HG03342 (cell line): ENCODE results near the gene MARS1.
A peak's percentile ranks its signal among the peaks of the same experiment; 100 is the strongest.

Experiments used
- ATAC-seq: cut with Tn5 transposase; IDR thresholded peaks from one replicate; pipeline ENCODE4 v1.9.1; 2021; ENCODE audit warnings: mild to moderate bottlenecking, moderate library complexity; ENCODE audit not compliant: unreplicated experiment

MARS1 gene

DNA sequence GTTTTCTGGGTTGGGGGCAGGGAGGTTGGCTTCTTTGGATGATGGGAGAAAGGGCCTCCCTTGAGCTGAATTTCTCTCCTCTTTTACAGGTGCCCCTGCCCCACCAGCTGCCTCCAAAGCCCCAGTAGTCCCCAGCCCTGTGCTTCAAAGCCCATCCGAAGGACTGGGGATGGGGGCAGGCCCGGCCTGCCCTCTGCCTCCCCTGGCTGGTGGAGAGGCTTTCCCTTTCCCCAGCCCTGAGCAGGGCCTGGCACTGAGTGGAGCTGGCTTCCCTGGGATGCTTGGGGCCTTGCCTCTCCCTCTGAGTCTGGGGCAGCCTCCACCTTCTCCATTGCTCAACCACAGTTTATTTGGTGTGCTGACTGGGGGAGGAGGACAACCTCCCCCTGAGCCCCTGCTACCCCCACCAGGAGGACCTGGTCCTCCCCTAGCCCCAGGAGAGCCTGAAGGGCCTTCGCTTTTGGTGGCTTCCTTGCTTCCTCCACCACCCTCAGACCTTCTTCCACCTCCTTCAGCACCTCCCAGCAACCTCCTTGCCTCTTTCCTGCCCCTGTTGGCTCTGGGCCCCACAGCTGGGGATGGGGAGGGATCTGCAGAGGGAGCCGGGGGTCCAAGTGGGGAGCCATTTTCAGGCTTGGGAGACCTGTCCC is 38.7 kb downstream of the MARS1 start:
- no peak for ATAC-seq

DNA sequence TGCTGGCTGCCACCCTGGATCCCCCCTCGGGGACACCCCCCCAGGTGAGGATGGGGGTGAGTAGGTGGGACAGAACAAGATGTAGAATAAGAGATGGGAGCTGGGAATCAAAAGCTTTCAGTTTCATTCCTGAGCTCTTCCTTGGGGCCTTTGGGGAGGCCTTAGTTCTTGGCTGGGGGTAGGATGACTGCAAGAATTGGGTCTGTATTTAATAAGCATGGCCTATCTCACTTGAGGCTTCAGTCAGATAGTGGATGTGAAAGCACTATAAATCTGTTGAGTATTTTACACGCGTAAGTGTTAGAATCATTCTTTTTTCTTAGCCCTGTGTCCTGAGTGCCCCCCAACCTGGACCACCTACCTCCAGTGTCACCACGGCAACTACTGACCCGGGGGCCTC is 39.3 kb downstream of the MARS1 start:
- ATAC-seq = no peak

DNA sequence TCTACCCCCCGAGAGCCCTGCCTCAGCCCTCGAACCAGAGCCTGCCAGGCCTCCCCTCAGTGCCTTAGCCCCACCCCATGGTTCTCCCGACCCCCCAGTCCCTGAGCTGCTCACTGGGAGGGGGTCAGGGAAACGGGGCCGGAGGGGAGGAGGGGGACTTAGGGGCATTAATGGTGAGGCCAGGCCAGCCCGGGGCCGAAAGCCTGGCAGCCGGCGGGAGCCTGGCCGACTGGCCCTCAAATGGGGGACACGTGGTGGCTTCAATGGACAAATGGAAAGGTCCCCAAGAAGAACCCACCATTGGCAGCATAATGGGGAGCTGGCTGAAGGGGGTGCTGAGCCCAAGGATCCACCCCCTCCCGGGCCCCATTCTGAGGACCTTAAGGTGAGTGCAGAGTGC is 40.3 kb downstream of the MARS1 start:
- no peak for ATAC-seq

DNA sequence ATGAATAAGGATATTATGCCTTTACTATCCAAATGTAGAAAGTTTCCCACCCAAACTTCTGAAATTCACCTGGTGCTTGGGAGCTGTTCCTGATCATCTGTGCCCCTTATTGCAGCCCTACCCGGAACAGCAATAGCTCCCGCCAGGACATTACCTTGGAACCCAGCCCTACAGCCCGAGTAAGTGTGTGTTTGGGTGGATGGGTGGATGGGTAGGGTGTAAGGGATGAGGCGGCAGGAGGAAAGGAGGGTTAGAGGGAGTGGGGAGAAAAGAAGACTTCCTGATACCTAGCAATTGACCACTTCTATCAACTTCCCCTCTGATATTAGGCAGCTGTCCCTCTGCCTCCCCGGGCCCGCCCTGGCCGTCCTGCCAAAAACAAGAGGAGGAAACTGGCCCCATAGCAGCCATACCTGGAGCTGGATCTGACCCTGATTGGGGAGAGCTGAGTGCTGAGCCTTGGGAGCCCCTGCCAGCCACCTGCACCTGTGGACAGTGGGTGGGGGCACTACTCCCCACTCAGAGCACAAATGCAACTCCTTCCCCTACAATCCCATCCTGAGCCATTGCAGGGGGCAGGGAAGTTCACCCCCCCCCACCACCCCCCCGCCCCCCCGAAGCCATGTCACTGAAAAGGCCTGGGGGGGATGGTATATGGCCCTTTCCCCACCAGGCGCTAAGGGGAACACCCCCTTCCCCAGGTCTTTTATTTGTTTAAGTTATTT is 41.1 kb downstream of the MARS1 start:
- no peak for ATAC-seq

DNA sequence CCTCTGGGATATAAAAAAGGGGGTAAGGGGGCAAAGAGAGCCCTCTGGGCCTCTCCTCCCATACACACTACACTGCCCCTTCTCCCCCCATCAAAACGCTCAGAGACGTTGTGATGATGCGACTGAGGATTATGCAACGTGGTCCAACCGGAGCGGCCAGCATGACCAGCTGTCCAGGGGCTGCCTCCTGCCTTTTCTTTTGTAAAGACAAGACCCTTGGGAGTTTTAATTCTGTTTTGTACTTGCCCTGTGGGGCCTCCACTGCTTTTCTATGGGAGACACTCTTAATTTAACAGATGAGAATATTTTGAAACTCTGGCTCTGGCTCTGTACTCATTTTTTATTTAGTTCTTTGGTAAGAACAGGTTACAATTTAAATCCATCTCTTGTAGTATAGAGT is 42.0 kb downstream of the MARS1 start:
- ATAC-seq = no peak

DNA sequence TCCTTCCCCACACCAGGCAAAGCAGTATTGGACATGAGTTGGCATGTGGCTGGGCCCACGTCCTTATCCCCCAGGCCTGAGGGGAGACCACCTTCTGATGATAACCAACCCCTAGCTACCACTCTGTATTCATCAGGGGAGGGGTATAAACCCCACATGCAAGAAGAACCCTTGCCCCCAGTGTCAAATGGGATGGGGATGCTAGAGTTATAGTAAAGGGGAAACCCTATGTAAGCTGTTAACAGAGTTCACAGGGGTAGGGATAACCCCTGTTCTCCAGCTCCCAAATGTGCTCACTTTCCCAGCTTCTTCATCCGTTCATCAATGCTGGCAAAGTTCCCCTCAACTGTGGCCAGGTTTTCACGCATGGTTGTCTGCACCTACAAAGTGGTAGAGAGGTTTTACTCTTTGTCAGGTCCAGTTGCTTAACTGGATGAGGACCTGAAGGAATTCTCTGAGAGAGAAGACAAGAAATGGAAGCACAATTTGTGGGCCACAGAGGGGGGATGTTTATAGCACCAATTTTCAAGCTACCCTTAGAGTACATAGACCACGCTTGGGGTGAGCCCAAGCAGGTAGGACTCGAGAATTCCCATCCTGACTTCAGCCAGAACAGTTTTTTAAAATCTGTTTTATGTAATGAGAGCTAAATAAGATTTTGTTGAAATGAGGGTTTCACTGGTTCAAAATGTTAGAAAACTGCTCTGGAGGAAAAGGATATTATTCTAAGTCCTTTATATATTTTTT is 42.7 kb downstream of the MARS1 start:
- no peak for ATAC-seq

DNA sequence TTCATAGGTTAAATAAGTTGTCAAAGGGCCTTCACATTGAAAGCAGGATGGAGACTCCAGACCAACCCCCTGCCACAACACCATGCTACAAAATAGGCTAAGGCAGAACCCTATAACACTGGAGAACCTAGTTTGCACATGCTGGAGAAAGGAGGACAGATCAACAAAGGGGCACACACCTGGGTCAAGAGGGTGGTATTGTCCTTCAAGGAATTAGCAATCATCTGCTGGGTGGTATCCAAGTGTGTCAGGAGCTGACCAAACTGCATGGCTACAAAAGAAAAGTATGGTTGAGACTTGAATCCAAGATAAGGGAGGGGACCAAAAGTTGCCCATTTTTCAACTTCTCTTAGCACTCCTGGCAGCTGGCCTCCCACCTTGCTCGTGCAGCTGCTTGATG is 44.0 kb downstream of the MARS1 start:
- no peak for ATAC-seq

DNA sequence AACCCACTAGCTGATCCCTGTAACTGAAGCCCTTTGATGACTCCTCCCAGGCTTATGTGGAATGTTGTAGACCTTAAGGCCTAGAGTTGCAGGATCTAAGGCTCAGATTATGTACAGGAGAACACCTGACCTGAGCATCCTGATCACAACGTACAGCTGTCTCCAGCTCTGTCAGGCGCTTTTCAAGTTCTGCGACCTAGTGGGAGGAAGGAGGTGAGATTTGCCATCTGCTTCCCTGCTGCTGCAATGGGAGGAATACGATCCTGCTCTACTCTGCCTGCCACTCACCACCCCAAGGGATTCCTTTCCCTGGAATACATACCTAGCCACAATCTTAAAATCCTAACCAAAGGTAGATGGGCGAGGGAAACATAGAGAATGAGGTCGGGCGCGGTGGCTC is 45.2 kb downstream of the MARS1 start:
- no peak for ATAC-seq

DNA sequence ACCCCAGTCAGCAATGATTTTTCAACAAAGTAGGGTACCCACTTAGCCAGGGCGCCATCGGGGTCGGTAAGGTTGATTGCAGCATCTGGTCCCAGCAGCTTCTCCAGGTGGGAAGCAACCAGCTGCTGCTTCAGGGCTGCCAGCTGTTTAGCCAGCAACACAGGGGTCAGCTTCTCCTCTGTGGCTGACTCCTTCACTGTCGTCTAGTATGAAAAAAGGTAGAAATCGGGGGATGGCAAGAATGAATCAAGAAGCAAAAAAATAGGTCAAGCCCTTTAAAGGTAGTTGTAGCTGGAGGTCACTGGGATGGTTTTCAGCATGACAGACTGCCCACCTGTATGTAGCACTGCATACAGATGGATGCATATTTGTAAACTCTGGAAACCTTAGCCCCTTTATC is 46.4 kb downstream of the MARS1 start:
- no peak for ATAC-seq

DNA sequence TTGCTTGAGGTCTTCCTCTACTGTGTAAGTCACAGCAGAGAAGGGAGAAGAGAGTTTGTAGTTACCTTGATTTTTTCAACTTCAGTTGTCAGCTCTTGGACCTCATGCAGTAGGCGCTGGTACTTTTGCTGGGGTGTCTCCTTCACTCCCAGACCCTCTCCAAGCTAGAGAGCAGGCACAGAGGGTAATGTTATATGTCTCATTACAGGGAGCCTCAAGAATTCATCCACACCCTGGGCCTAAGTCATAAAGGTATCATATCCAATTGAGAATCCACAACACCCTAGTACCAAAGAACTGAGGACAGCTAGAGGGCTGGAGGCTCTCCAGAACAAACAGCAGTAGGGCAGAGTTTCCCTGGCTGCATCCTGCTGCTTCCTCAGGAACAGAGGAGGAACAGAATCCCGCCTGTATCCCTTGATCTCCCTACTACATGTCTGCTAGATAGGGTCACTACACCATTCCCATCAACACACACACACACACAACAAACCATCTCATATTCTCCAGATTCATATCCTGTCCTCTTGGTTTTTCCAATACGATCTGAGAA is 47.2 kb downstream of the MARS1 start:
- no peak for ATAC-seq

DNA sequence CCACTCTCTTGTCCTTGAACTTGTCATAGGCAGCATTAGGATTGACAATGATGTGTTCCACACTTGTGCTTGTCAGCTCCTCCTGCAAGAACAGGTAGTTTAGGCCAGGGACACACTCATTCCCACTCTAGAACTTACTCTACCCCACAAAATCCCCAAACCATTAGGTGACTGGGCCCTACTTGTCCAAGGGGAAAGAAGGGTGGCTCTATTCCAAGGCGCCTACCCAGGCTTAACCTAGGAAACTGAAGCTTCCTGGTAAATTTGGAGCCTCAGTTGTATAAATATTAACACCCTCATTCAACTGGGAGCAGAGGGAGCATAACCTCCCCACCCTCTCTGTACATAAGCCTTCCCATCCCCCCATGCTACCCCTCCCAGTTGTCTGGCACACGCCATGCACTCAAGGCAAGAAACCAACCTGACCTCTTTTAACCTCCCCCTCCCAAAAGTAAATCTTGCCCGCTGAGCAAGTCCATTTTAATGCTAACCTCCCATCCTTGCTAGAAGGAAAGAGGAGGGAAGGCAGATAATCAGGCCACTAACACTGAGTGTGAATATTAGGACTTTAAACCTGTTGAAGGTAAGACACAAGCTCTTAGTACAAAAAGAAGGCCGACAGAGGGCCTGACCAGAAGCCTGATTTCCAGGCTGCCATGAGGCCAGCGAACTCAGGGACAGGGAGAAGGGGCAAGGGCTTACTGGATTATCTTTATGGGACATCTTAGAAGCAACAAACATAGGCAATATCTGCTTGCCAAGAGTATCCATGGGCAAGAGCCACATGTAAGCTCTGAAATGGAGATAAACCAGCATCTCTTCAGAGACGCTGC is 48.1 kb downstream of the MARS1 start:
- no peak for ATAC-seq

DNA sequence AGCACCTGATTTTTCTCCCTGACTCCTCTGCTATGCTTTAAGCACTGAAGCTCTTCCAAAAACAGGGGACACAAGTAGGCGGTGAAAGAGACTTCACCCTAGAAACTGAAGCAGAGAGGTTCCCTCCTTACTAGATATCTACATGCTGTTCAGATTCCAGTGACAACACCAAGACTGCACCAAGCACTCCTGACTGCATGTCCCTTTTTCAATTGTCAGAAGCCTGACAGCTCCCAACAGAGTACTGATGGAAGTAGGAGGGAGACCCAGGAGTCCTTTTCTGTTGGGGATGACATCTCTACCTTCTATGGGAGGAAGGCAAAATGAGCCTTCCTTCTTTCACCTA is 48.7 kb downstream of the MARS1 start:
- no peak for ATAC-seq

DNA sequence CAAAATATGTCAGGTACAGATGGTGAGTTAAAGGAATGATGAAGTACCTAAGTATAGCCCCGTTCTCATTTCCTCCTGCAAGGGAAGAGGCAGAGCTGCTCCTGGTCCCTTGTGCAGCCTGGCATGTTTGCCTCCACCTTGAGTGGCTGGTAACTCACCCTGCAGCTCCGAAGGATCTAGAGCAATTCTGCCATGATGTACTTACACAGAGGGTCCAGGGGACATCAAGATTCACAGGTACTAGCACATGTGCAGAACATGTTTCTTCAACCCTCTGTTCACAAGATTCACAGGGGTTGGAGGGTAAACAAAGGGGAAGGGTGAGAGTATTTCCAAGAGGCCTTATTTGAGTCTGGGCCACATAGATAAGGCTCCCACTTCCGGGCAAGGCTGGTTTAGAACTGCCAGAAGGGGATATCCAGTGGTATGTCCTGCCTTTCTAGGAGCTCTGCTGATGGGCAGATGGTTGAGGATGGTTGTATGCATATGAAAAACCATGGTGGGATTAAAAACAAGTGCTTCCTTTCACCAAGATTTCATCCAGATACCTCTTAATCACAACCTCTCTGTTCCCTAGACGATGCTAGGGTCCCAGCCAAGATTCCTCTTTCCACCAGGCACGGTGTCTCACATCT is 51.4 kb downstream of the MARS1 start:
- no peak for ATAC-seq

DNA sequence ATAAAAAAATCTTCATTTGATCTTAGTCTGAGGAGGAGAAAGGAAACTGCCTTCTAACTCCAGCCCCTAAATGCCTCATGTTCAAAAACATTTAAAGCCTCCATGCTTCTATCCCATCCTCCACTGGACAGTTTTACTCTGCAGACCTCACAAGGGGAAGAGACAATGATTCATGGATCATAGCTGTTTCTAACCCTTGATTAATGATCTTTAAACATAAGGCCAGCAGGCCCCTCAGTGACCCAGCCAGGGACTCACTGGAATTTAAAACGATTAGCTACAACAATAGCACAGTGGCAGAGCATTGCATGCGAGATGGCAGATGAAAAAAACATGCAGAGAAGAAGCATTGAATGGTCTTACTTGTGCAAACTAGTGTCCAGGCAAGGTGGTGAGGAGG is 53.1 kb downstream of the MARS1 start:
- ATAC-seq = no peak

DNA sequence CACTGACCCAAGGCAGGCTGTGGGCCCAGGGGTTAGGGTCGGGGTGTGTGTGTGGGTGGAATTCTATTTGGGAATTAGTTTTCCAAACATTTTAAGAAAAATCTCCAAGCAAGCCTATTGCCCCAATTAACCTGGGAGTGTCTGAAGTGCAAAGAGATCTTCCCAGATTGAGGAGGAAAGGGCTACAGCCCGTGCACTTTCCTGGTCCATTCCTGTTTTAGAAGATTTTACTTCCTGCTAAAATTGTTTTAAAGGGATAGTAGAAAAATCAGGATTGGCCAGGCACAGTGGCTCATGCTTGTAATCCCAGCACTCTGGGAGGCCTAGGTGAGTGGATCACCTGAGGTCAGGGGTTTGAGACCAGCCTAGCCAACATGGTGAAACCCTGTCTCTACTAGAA is 53.8 kb downstream of the MARS1 start:
- ATAC-seq = no peak

DNA sequence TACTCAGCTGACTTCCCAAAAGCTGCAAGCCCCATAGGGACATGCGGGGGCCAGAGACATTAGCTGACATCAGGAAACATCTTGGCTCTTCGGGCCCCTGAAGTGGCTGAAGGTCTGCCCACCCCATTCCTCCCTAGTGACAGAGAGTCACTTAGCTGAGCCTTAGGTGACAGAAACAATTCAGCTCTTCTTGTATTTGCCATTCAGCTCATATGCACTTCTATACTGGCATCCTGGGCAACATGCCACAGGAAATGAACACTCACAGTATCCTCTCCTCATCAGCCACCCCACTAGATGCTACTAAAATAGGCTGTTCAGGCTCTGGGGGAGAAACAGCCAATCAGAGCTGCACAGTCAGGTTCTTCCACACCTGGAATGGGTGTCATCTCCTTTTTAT is 55.7 kb downstream of the MARS1 start:
- ATAC-seq = no peak

DNA sequence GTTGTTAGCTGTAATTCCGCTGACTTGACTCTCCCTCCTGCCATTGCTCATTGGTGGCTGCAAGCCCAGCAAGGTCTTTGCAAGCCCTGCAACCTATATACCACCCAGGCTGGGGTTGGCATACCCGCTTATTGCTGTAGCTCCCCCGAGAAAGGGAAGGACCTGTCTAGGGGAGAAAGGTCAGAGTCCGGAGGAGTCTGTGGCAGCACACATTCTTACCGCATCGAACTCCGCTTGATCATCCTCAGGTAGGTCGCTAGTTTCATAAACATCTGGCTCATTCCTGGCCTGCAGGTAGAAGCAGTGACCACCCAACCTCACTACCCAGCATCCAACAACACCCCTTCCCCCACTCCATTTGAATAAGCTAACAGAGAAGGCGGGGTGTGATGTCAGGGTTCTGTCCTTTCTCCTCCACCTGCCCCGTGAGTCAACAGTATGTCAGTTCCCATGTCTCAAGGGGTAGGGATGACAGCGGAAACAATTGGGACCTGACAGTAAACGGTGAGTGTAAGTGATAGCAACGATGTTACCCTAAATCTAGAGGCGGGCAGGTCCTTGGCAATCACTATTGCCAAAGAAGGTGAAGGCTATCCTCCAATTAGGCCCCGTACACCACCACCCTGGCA is 58.1 kb downstream of the MARS1 start:
- no peak for ATAC-seq

DNA sequence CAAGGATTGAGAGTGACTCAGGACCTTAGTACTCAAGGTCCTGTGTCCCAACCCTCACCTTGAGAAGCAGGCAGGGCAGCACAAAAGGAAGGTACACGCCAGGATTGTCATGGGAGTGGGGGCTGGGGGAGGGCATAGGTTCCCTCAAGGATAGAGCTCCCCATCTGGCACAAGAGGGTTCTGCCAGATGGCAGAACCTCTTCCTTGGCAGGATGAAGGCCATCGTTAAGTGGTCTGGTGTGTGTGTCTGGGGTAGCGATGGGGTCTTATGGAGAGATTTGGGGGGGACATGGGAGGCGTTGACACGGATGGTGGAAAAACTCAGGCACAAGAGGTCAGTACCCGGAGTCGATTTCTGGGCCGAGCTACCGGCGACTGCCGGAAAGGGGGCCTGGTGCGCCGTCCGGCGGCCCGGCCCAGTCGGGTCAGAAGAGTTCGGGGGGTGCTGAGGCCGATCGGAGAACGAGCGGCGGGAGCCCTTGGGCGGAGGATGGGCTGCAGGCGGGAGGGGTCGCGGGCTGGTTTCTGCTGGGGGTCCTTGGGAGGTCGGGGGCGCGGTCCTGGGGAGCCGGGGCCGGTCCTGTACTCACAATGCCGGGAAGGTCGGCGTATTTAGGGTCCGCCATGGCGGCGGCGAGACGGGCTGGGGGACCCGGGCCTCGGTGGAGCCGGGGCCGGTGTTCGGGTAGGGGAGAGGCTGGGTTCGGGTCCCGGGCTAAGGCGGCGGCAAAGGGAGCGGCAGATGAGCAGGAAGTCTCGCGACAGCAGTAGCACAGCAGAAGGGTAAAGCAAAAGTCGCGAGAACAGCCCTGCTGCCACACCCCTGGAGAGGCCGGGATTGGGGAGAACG is 58.8 kb downstream of the MARS1 start, which contains the start of gene DCTN2:
Gene DCTN2, minus strand, starts transcription at position 755 of the 850 bp plus-strand sequence. Its CDS starts 129 bp downstream, at position 626.
- peak; percentile 98 for ATAC-seq
